H1 (cell line): Measurements from ENCODE around the gene CCDC73. TPM values are rescaled to one million over a fixed set of nuclear protein-coding genes. Genes with fewer than 3 reads are reported as not detected.
A peak's percentile ranks its signal among the peaks of the same experiment; 100 is the strongest.

Experiments
- CTCF ChIA-PET: fragments of 300-600 bp; sonication (Branson Sonifier 250); formaldehyde crosslinking; loops from one replicate; lab custom pipeline; 2021; ENCODE audit not compliant: partially characterized antibody; lab: Charles Lee
- POLR2A ChIA-PET: fragments of 300-600 bp; sonication (Branson Sonifier 250); formaldehyde crosslinking; loops from one replicate; lab custom pipeline; 2021; ENCODE audit warnings: inconsistent platforms; ENCODE audit not compliant: partially characterized antibody; lab: Charles Lee
- DNase-seq, 2 experiments: peaks; one replicate each; pipeline versions ENCODE4 v3.0.0 to v3.0.0-alpha.2; 2010 to 2022; ENCODE audit warnings: low spot score in 2 of 2, low read depth in 1 of 2, mixed read lengths in 1 of 2
- FAIRE-seq: peaks from 2 replicates; lab custom pipeline; 2011; peaks lifted over from hg19 to GRCh38; lab: Jason Lieb, UNC
- H2AFZ ChIP-seq: 2 replicates; pipeline ENCODE4 v1.8.1; 2012; ENCODE audit warnings: low read length, inconsistent platforms
- H2AK5ac ChIP-seq: 2 replicates; pipeline ENCODE4 v1.6.1; 2013; ENCODE audit warnings: low read depth, low read length
- H2BK120ac ChIP-seq: replicated peaks from 2 replicates; pipeline ENCODE3; 2013; ENCODE audit warnings: low read depth, low read length, inconsistent platforms
- H2BK12ac ChIP-seq: 2 replicates; pipeline ENCODE4 v1.6.1; 2013; ENCODE audit warnings: low read depth, low read length
- H2BK15ac ChIP-seq: 2 replicates; pipeline ENCODE4 v1.6.1; 2013; ENCODE audit warnings: low read length
- H2BK20ac ChIP-seq: 2 replicates; pipeline ENCODE4 v1.6.1; 2013; ENCODE audit warnings: low read length
- H2BK5ac ChIP-seq: 2 replicates; pipeline ENCODE4 v1.6.1; 2013; ENCODE audit warnings: low read depth, low read length
- H3K14ac ChIP-seq: 2 replicates; pipeline ENCODE4 v1.6.1; 2013; ENCODE audit warnings: inconsistent platforms; ENCODE audit not compliant: insufficient read length
- H3K18ac ChIP-seq: 2 replicates; pipeline ENCODE4 v1.6.1; 2013; ENCODE audit warnings: low read length; ENCODE audit errors: extremely low read depth
- H3K23ac ChIP-seq: 2 replicates; pipeline ENCODE4 v1.6.1; 2013; ENCODE audit warnings: inconsistent platforms; ENCODE audit not compliant: insufficient read length
- H3K23me2 ChIP-seq: 2 replicates; pipeline ENCODE4 v1.6.1; 2013; ENCODE audit warnings: low read depth, low read length
- H3K27ac ChIP-seq: 2 replicates; pipeline ENCODE4 v1.6.1; 2011; ENCODE audit warnings: low read depth, low read length, inconsistent platforms
- H3K27me3 ChIP-seq, 4 experiments: replicated peaks in 1 of 4; 1 replicate in 1 of 4; 2 replicates in 3 of 4; pipeline versions ENCODE4 v1.6.1 to v1.8.1; 2011 to 2013; ENCODE audit warnings: low read length in 3 of 4, mild to moderate bottlenecking in 3 of 4, inconsistent platforms in 2 of 4, mixed read lengths in 2 of 4, moderate library complexity in 1 of 4; ENCODE audit not compliant: control insufficient read depth in 3 of 4, insufficient read depth in 3 of 4; ENCODE audit errors: extremely low read depth in 1 of 4
- H3K36me3 ChIP-seq, 4 experiments: 2 replicates each; pipeline versions ENCODE4 v1.6.1 to v1.8.1; 2011 to 2013; ENCODE audit warnings: mild to moderate bottlenecking in 4 of 4, low read length in 3 of 4, moderate library complexity in 2 of 4, control low read depth in 1 of 4, inconsistent platforms in 1 of 4; ENCODE audit not compliant: insufficient read depth in 4 of 4, control insufficient read depth in 2 of 4
- H3K4ac ChIP-seq: replicated peaks from 2 replicates; pipeline ENCODE3; 2013; ENCODE audit warnings: low read length, low read depth, mixed read lengths, inconsistent platforms; ENCODE audit not compliant: insufficient read length
- H3K4me1 ChIP-seq, 4 experiments: replicated peaks in 1 of 4; 1 replicate in 1 of 4; 2 replicates in 3 of 4; pipeline versions ENCODE4 v1.6.1 to v1.8.1; 2011 to 2013; ENCODE audit warnings: low read length in 3 of 4, inconsistent platforms in 2 of 4, mixed read lengths in 1 of 4; ENCODE audit not compliant: insufficient read depth in 4 of 4, control insufficient read depth in 3 of 4
- H3K4me2 ChIP-seq, 2 experiments: 2 replicates each; pipeline versions ENCODE4 v1.6.1 to v1.8.1; 2011 to 2013; ENCODE audit warnings: low read depth in 2 of 2, low read length in 2 of 2, control low read depth in 1 of 2, inconsistent platforms in 1 of 2, mild to moderate bottlenecking in 1 of 2; ENCODE audit not compliant: insufficient read depth in 1 of 2
- H3K4me3 ChIP-seq, 4 experiments: fragments of 200-600, 300-600 bp in 1 of 4; sonication (generic), shearing (Covaris generic), sonication (Bioruptor Twin) in 1 of 4; 2 replicates each; pipeline versions ENCODE4 v1.5.1 to v1.8.1; 2011 to 2016; ENCODE audit warnings: low read length in 4 of 4, low read depth in 3 of 4, control low read depth in 2 of 4, inconsistent platforms in 2 of 4, mild to moderate bottlenecking in 2 of 4, mixed read lengths in 1 of 4, moderate library complexity in 1 of 4; ENCODE audit not compliant: insufficient read depth in 2 of 4; ENCODE audit errors: extremely low read depth in 1 of 4
- H3K56ac ChIP-seq: replicated peaks from 2 replicates; pipeline ENCODE3; 2013; ENCODE audit warnings: low read depth, mild to moderate bottlenecking, mixed read lengths, low read length, inconsistent platforms; ENCODE audit not compliant: insufficient read length
- H3K79me1 ChIP-seq: 2 replicates; pipeline ENCODE4 v1.6.1; 2013; ENCODE audit warnings: low read depth, low read length, control low read depth
- H3K79me2 ChIP-seq, 2 experiments: 2 replicates each; pipeline versions ENCODE4 v1.6.1 to v1.8.1; 2012 to 2013; ENCODE audit warnings: low read length in 2 of 2, mild to moderate bottlenecking in 2 of 2, inconsistent platforms in 1 of 2; ENCODE audit not compliant: insufficient read depth in 2 of 2, control insufficient read depth in 1 of 2
- H3K9ac ChIP-seq, 4 experiments: replicated peaks in 1 of 4; 1 replicate in 1 of 4; 2 replicates in 3 of 4; pipeline versions ENCODE4 v1.6.1 to v1.8.1; 2011 to 2013; ENCODE audit warnings: low read depth in 3 of 4, low read length in 3 of 4, control low read depth in 2 of 4, mild to moderate bottlenecking in 2 of 4, moderate library complexity in 2 of 4, inconsistent platforms in 1 of 4; ENCODE audit errors: extremely low read depth in 1 of 4
- H3K9me3 ChIP-seq, 2 experiments: 2 replicates each; pipeline versions ENCODE4 v1.6.1 to v1.8.1; 2012 to 2013; ENCODE audit warnings: mild to moderate bottlenecking in 2 of 2, moderate library complexity in 2 of 2, control low read depth in 1 of 2, inconsistent platforms in 1 of 2, low read depth in 1 of 2, low read length in 1 of 2, mixed read lengths in 1 of 2; ENCODE audit not compliant: insufficient read depth in 2 of 2
- H4K20me1 ChIP-seq, 2 experiments: replicated peaks in 1 of 2; 2 replicates each; pipeline versions ENCODE3 to v1.8.1; 2011 to 2013; ENCODE audit warnings: inconsistent platforms in 2 of 2, low read length in 2 of 2, mild to moderate bottlenecking in 1 of 2; ENCODE audit not compliant: insufficient read depth in 2 of 2, control insufficient read depth in 1 of 2
- H4K5ac ChIP-seq: 2 replicates; pipeline ENCODE4 v1.6.1; 2013; ENCODE audit warnings: low read length, low read depth, mixed read lengths, inconsistent platforms; ENCODE audit not compliant: insufficient read length
- H4K8ac ChIP-seq: 2 replicates; pipeline ENCODE4 v1.8.0; 2013; ENCODE audit warnings: mild to moderate bottlenecking, moderate library complexity, low read length, inconsistent platforms; ENCODE audit not compliant: insufficient read depth; ENCODE audit errors: extremely low read depth
- H4K91ac ChIP-seq: replicated peaks from 2 replicates; pipeline ENCODE3; 2013; ENCODE audit warnings: low read length, mixed read lengths, inconsistent platforms; ENCODE audit not compliant: insufficient read length
- E2F6 ChIP-seq: IDR thresholded peaks from 2 replicates; pipeline ENCODE4 v1.6.1; 2012; ENCODE audit warnings: inconsistent platforms
- EZH2 ChIP-seq: fragments of 200-600 bp; sonication (generic); IDR thresholded peaks from 2 replicates; pipeline ENCODE4 v1.7.1; 2012; ENCODE audit warnings: low read depth, mild to moderate bottlenecking, moderate library complexity, low read length, inconsistent platforms; ENCODE audit not compliant: severe bottlenecking
- TAF1 ChIP-seq: IDR thresholded peaks from 2 replicates; pipeline ENCODE4 v1.6.1; 2011; ENCODE audit warnings: mild to moderate bottlenecking, low read depth, low read length
- WGBS, 2 experiments: shearing (Covaris generic) in 1 of 2; methylation state at CpG; one replicate each; pipeline versions ENCODE4 v1.1.6 to v1.1.7; 2013 to 2015; ENCODE audit warnings: low lambda C conversion rate in 2 of 2, mixed read lengths in 2 of 2, inconsistent platforms in 1 of 2, low coverage in 1 of 2, missing lambda C conversion rate in 1 of 2; ENCODE audit not compliant: insufficient replicate concordance in 2 of 2, insufficient coverage in 1 of 2, insufficient read length in 1 of 2; ENCODE audit errors: extremely low coverage in 1 of 2, missing lambda C conversion rate in 1 of 2; 5-methylcytosine and 5-hydroxymethylcytosine counted together
- long read RNA-seq, 2 experiments: library from RNA in 1 of 2; library from capped mRNA in 1 of 2; stranded (forward); transcript quantifications; one replicate each; pipeline ENCODE4 v2.0.0, GENCODE V29; 2021; ENCODE audit warnings: inconsistent platforms in 1 of 2
- polyA minus RNA-seq, 3 experiments: library from RNA; depleted of rRNA, polyadenylated mRNA; stranded (reverse); fragments of >200 nt; gene quantifications; 1 replicate in 2 of 3; 2 replicates in 1 of 3; pipeline ENCODE4 v1.2.3, GENCODE V29; 2011
- polyA plus RNA-seq, 7 experiments: library from polyadenylated mRNA; depleted of rRNA in 3 of 7; stranded (reverse) in 5 of 7; unstranded in 2 of 7; fragments of >200 nt in 5 of 7; fragments of 200-250 nt in 2 of 7; gene quantifications; 1 replicate in 5 of 7; 2 replicates in 1 of 7; 4 replicates in 1 of 7; pipeline versions ENCODE4 v1.2.1 to v1.2.3, GENCODE V29; 2011 to 2013; ENCODE audit warnings: missing spikeins in 2 of 7, mixed read lengths in 2 of 7
- total RNA-seq: library from RNA; stranded (reverse); fragmentation: NEBNext Ultra II Directional; extraction: Animal tissue kit (Norgen Biotek cat#: 25700); gene quantifications from 2 replicates; pipeline ENCODE4 v1.2.1, GENCODE V29; 2021
- TF ChIP-seq, protein P1 (sequence below): IDR thresholded peaks from 2 replicates; pipeline ENCODE4 v1.6.1; 2012; ENCODE audit warnings: low read length, inconsistent platforms

Gene CCDC73
- total RNA-seq: not detected in 2 replicates
- polyA plus RNA-seq (2011; rRNA removed): not detected in 2 replicates
- not detected for polyA plus RNA-seq (2011; cell fraction: cytosol; rRNA removed)
- polyA plus RNA-seq (2011; cell fraction: nucleus; rRNA removed): not detected
- 0.21 TPM in 1 of 4 replicates, not detected in the others for polyA plus RNA-seq (2012, experiment 1 of 2)
- polyA plus RNA-seq (2012, experiment 2 of 2): not detected
- 0.02 TPM for polyA plus RNA-seq (2013, experiment 1 of 2)
- polyA plus RNA-seq (2013, experiment 2 of 2): not detected
- polyA minus RNA-seq (2011; rRNA and poly(A)+ RNA removed): not detected in 2 replicates
- not detected for polyA minus RNA-seq (2011; cell fraction: cytosol; rRNA and poly(A)+ RNA removed)
- 0.10 TPM for polyA minus RNA-seq (2011; cell fraction: nucleus; rRNA and poly(A)+ RNA removed)
- long read RNA-seq, experiment 1: 0 reads
- long read RNA-seq, experiment 2: 0 reads

DNA sequence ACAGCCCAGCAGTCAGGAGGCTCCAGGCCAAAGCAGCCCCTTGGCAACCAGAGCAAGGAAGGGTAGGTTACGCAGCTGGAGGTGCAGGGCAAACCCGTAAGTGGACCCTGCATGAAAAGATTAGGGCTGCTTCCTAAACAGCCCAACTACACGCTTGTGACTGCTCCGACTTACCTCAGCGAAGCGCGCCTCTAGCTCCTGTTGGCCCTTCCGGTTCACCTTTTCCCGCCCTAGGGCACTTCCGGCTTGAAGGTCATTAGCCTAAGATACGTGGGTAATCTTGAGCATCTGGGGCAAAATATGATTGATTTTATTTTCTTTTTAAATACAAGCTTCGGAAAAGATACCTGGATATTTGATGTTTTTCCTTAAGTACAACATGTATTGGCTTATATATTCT, at the start of gene CCDC73:
TSS of gene CCDC73 (minus strand) at position 224 of the 400 bp plus-strand sequence. CDS start 34,419 bp downstream, outside the sequence.
- H3K23ac ChIP-seq: no peak within 1 kb of the TSS
- no peaks in the 10 kb centered on the region for H3K36me3 ChIP-seq
- H3K4me2 ChIP-seq: no peak within 1 kb of the TSS
- no peak within 1 kb of the TSS for H2AK5ac ChIP-seq
- no peaks in the 10 kb centered on the region for H3K27me3 ChIP-seq
- no peak within 1 kb of the TSS for H3K27ac ChIP-seq
- H3K4me1 ChIP-seq: no peaks in the 10 kb centered on the region
- DNase-seq (no peak), FAIRE-seq (no peak)
- H3K4me3 ChIP-seq: no peak within 1 kb of the TSS
- H3K18ac ChIP-seq: no peak within 1 kb of the TSS
- no peaks in the 10 kb centered on the region for H4K20me1 ChIP-seq
- H3K56ac ChIP-seq: no peak within 1 kb of the TSS
- ChIA-PET POLR2A (no interaction called here), CTCF (interaction anchor here (0.7 to 5.0 kb wide), 9 partner anchors 10 to 270 kb away, joined by 3 to 35 read pairs (median 6); no protein-coding TSS in a partner anchor)
- H3K9me3 ChIP-seq: no peaks in the 10 kb centered on the region
- H3K79me2 ChIP-seq: no peaks in the 10 kb centered on the region
- H3K9ac ChIP-seq: no peak within 1 kb of the TSS
- TF ChIP-seq E2F6: peak; percentile 67; the same call in 1 of the 2 replicates
- no peak for TF ChIP-seq TAF1
- TF ChIP-seq, protein P1, sequence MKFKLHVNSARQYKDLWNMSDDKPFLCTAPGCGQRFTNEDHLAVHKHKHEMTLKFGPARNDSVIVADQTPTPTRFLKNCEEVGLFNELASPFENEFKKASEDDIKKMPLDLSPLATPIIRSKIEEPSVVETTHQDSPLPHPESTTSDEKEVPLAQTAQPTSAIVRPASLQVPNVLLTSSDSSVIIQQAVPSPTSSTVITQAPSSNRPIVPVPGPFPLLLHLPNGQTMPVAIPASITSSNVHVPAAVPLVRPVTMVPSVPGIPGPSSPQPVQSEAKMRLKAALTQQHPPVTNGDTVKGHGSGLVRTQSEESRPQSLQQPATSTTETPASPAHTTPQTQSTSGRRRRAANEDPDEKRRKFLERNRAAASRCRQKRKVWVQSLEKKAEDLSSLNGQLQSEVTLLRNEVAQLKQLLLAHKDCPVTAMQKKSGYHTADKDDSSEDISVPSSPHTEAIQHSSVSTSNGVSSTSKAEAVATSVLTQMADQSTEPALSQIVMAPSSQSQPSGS: no peak
- no peak for TF ChIP-seq EZH2
- no peak within 1 kb of the TSS for H4K8ac ChIP-seq
- no peak within 1 kb of the TSS for H4K91ac ChIP-seq
- no peaks in the 10 kb centered on the region for H3K23me2 ChIP-seq
- H2BK15ac ChIP-seq: no peak within 1 kb of the TSS; the same call in 1 of the 2 replicates
- no peak within 1 kb of the TSS for H2BK12ac ChIP-seq
- peak within 1 kb of the TSS; percentile 85; the same call in 1 of the 2 replicates for H2AFZ ChIP-seq
- H3K14ac ChIP-seq: no peak within 1 kb of the TSS
- H2BK120ac ChIP-seq: no peak within 1 kb of the TSS
- no peak within 1 kb of the TSS for H4K5ac ChIP-seq
- H2BK20ac ChIP-seq: no peak within 1 kb of the TSS
- H3K79me1 ChIP-seq: no peaks in the 10 kb centered on the region
- WGBS, 2 experiments: 94% methylated on average over 12 of the region's 12 CpGs; no CpG with 5 or more reads in 1 of the 2 experiments
- H3K4ac ChIP-seq: no peak within 1 kb of the TSS
- H2BK5ac ChIP-seq: no peak within 1 kb of the TSS
